IMR-90 (cell line): ENCODE measurements around the gene HIPK1. TPM values are rescaled to one million over a fixed set of nuclear protein-coding genes. Genes with fewer than 3 reads are reported as not detected.

Source experiments
- ATAC-seq: fragments of 200-7000 bp; cut with Tn5 transposase; 2 replicates; pipeline ENCODE4 v1.9.1; 2020; ENCODE audit warnings: low read depth, mild to moderate bottlenecking, moderate library complexity
- BruUV-seq: library from RNA; stranded (reverse); fragments of 400-500 nt; replicated peaks from 2 replicates; lab custom pipeline; 2021; lab: Mats Ljungman, UMichigan
- CTCF ChIA-PET: fragments of 300-600 bp; formaldehyde crosslinking; extraction: SDS; loops from one replicate; lab custom pipeline; 2021; ENCODE audit warnings: antibody characterized with exemption; lab: Yijun Ruan, JAX
- POLR2A ChIA-PET: fragments of 300-600 bp; sonication (Branson Sonifier 250); formaldehyde crosslinking; loops from one replicate; lab custom pipeline; 2022; ENCODE audit warnings: antibody characterized with exemption; ENCODE audit not compliant: unreplicated experiment; lab: Charles Lee
- DNase-seq: peaks from one replicate; pipeline ENCODE4 v3.0.0; 2013
- H2AFZ ChIP-seq: replicated peaks from 2 replicates; pipeline ENCODE3; 2013; ENCODE audit warnings: low read length, mild to moderate bottlenecking; ENCODE audit not compliant: poor library complexity
- H2AK5ac ChIP-seq: 2 replicates; pipeline ENCODE4 v1.6.1; 2013; ENCODE audit warnings: low read depth, low read length, inconsistent platforms
- H2AK9ac ChIP-seq: replicated peaks from 2 replicates; pipeline ENCODE3; 2013; ENCODE audit warnings: mild to moderate bottlenecking, low read depth, low read length, moderate library complexity; ENCODE audit not compliant: poor library complexity
- H2BK120ac ChIP-seq: 2 replicates; pipeline ENCODE4 v1.6.1; 2013; ENCODE audit warnings: low read depth, low read length, inconsistent platforms
- H2BK15ac ChIP-seq: 3 replicates; pipeline ENCODE4 v1.6.1; 2013; ENCODE audit warnings: low read depth, low read length, inconsistent platforms
- H2BK20ac ChIP-seq: 2 replicates; pipeline ENCODE4 v1.6.1; 2013; ENCODE audit warnings: low read depth, mild to moderate bottlenecking, inconsistent platforms, low read length, moderate library complexity
- H2BK5ac ChIP-seq: 2 replicates; pipeline ENCODE4 v1.6.1; 2013; ENCODE audit warnings: mild to moderate bottlenecking, low read depth, low read length, inconsistent platforms; ENCODE audit not compliant: poor library complexity, severe bottlenecking
- H3K14ac ChIP-seq: replicated peaks from 2 replicates; pipeline ENCODE4 v1.6.1; 2013; ENCODE audit warnings: low read depth, low read length, inconsistent platforms
- H3K18ac ChIP-seq: 2 replicates; pipeline ENCODE4 v1.6.1; 2013; ENCODE audit warnings: low read depth, low read length, control low read depth
- H3K23ac ChIP-seq: 2 replicates; pipeline ENCODE4 v1.6.1; 2013; ENCODE audit warnings: low read depth, low read length, inconsistent platforms
- H3K27ac ChIP-seq: 2 replicates; pipeline ENCODE4 v1.5.1; 2013; ENCODE audit warnings: mild to moderate bottlenecking, control low read depth, low read length; ENCODE audit not compliant: insufficient read depth
- H3K27me3 ChIP-seq: 2 replicates; pipeline ENCODE4 v1.6.1; 2013; ENCODE audit warnings: low read length; ENCODE audit not compliant: control insufficient read depth, insufficient read depth
- H3K36me3 ChIP-seq: 2 replicates; pipeline ENCODE4 v1.6.1; 2013; ENCODE audit warnings: low read length, mixed read lengths; ENCODE audit not compliant: control insufficient read depth, insufficient read depth
- H3K4ac ChIP-seq: 2 replicates; pipeline ENCODE4 v1.6.1; 2013; ENCODE audit warnings: low read depth, low read length, inconsistent platforms
- H3K4me1 ChIP-seq: 2 replicates; pipeline ENCODE4 v1.6.1; 2013; ENCODE audit warnings: low read length, mixed read lengths; ENCODE audit not compliant: control insufficient read depth, insufficient read depth
- H3K4me2 ChIP-seq: 2 replicates; pipeline ENCODE4 v1.6.1; 2013; ENCODE audit warnings: low read depth, mild to moderate bottlenecking, control low read depth, low read length, moderate library complexity
- H3K4me3 ChIP-seq: 2 replicates; pipeline ENCODE4 v1.5.1; 2013; ENCODE audit warnings: low read depth, mild to moderate bottlenecking, control low read depth, low read length, moderate library complexity; ENCODE audit not compliant: insufficient read depth
- H3K56ac ChIP-seq: 2 replicates; pipeline ENCODE4 v1.6.1; 2013; ENCODE audit warnings: low read length, inconsistent platforms; ENCODE audit not compliant: insufficient read depth; ENCODE audit errors: extremely low read depth
- H3K79me1 ChIP-seq, 2 experiments: 2 replicates each; pipeline ENCODE4 v1.6.1; 2013; ENCODE audit warnings: low read length in 2 of 2, inconsistent platforms in 1 of 2, low read depth in 1 of 2
- H3K9ac ChIP-seq: 2 replicates; pipeline ENCODE4 v1.6.1; 2013; ENCODE audit warnings: low read depth, low read length, control low read depth
- H3K9me1 ChIP-seq: 2 replicates; pipeline ENCODE4 v1.6.1; 2013; ENCODE audit warnings: low read length, inconsistent platforms; ENCODE audit not compliant: insufficient read depth
- H3K9me3 ChIP-seq: 2 replicates; pipeline ENCODE4 v1.6.1; 2013; ENCODE audit warnings: low read length; ENCODE audit not compliant: control insufficient read depth, insufficient read depth
- H4K20me1 ChIP-seq: 2 replicates; pipeline ENCODE4 v1.6.1; 2013; ENCODE audit warnings: low read length, inconsistent platforms; ENCODE audit not compliant: insufficient read depth
- H4K5ac ChIP-seq: 2 replicates; pipeline ENCODE4 v1.6.1; 2013; ENCODE audit warnings: mild to moderate bottlenecking, low read depth, low read length, control low read depth
- H4K8ac ChIP-seq, 2 experiments: 2 replicates each; pipeline ENCODE4 v1.6.1; 2013; ENCODE audit warnings: low read depth in 2 of 2, low read length in 2 of 2, control low read depth in 1 of 2, inconsistent platforms in 1 of 2
- H4K91ac ChIP-seq: 2 replicates; pipeline ENCODE4 v1.6.1; 2013; ENCODE audit warnings: low read depth, low read length, inconsistent platforms; ENCODE audit not compliant: insufficient read depth
- BHLHE40 ChIP-seq: fragments of 150-350 bp; IDR thresholded peaks from 2 replicates; pipeline ENCODE4 v1.6.1; 2016; ENCODE audit warnings: mild to moderate bottlenecking, low read depth, low read length
- CEBPB ChIP-seq: IDR thresholded peaks from 2 replicates; pipeline ENCODE4 v1.6.1; 2012; ENCODE audit warnings: low read depth, low read length, improper control_type of control experiment
- CHD1 ChIP-seq: IDR thresholded peaks from 2 replicates; pipeline ENCODE4 v1.6.1; 2012; ENCODE audit warnings: low read depth, low read length, improper control_type of control experiment
- CTCF ChIP-seq: conservative IDR thresholded peaks from 2 replicates; pipeline ENCODE4 v1.5.1; 2012; ENCODE audit warnings: mild to moderate bottlenecking, low read depth, low read length, improper control_type of control experiment
- ELK1 ChIP-seq: fragments of 150-350 bp; IDR thresholded peaks from 2 replicates; pipeline ENCODE4 v1.6.1; 2016; ENCODE audit warnings: low read depth, mild to moderate bottlenecking, low read length, moderate library complexity, borderline replicate concordance
- FOS ChIP-seq: fragments of 150-350 bp; IDR thresholded peaks from 2 replicates; pipeline ENCODE4 v1.6.1; 2016; ENCODE audit warnings: low read depth, low read length
- MAFK ChIP-seq: IDR thresholded peaks from 2 replicates; pipeline ENCODE4 v1.6.1; 2012; ENCODE audit warnings: low read depth, low read length, improper control_type of control experiment
- MAZ ChIP-seq: IDR thresholded peaks from 2 replicates; pipeline ENCODE4 v1.6.1; 2012; ENCODE audit warnings: low read depth, mild to moderate bottlenecking, low read length, improper control_type of control experiment, moderate library complexity, borderline replicate concordance
- MXI1 ChIP-seq: IDR thresholded peaks from 2 replicates; pipeline ENCODE4 v1.6.1; 2012; ENCODE audit warnings: low read depth, mild to moderate bottlenecking, low read length, moderate library complexity, borderline replicate concordance
- NFE2L2 ChIP-seq: fragments of 150-350 bp; IDR thresholded peaks from 2 replicates; pipeline ENCODE4 v1.6.1; 2016; ENCODE audit warnings: low read depth, mild to moderate bottlenecking, low read length
- POLR2A ChIP-seq: IDR thresholded peaks from 2 replicates; pipeline ENCODE4 v1.6.1; 2012; ENCODE audit warnings: mild to moderate bottlenecking, low read depth, low read length
- RAD21 ChIP-seq: IDR thresholded peaks from 2 replicates; pipeline ENCODE4 v1.6.1; 2012; ENCODE audit warnings: low read length, improper control_type of control experiment
- RCOR1 ChIP-seq: IDR thresholded peaks from 2 replicates; pipeline ENCODE4 v1.6.1; 2012; ENCODE audit warnings: mild to moderate bottlenecking, low read length, improper control_type of control experiment; ENCODE audit not compliant: insufficient replicate concordance
- RFX5 ChIP-seq: IDR thresholded peaks from 2 replicates; pipeline ENCODE4 v1.8.0; 2012; ENCODE audit warnings: low read depth, mild to moderate bottlenecking, low read length, moderate library complexity
- SMC3 ChIP-seq: fragments of 150-350 bp; IDR thresholded peaks from 2 replicates; pipeline ENCODE4 v1.6.1; 2016; ENCODE audit warnings: low read depth, mild to moderate bottlenecking, antibody characterized with exemption, low read length, moderate library complexity
- WGBS, 2 experiments: methylation state at CpG; one replicate each; pipeline versions ENCODE4 v1.1.5 to v1.1.7; 2013; ENCODE audit warnings: missing lambda C conversion rate in 2 of 2; ENCODE audit not compliant: insufficient read length in 1 of 2; ENCODE audit errors: extremely low coverage in 2 of 2; 5-methylcytosine and 5-hydroxymethylcytosine counted together
- dilution Hi-C: fragments of 300-500 bp; cut with HindIII; formaldehyde crosslinking; loops from one replicate; pipeline ENCODE4 v1.14.3; 2018; ENCODE audit warnings: low sequenced_read_pairs; ENCODE audit not compliant: unreplicated experiment
- in situ Hi-C: fragments of 300-500 bp; cut with MboI; formaldehyde crosslinking; loops from 3 replicates; pipeline ENCODE4 v1.14.3; 2019; ENCODE audit warnings: low sequenced_read_pairs, inconsistent platforms, mixed read lengths
- intact Hi-C: fragments of 100-400 bp; cut with micrococcal nuclease; formaldehyde crosslinking; loops from 2 replicates; pipeline ENCODE4 v1.10.0; 2022
- polyA plus RNA-seq, 3 experiments: library from polyadenylated mRNA; depleted of rRNA; stranded (reverse); fragments of >200 nt; gene quantifications; 2 replicates each; pipeline ENCODE4 v1.2.3, GENCODE V29; 2012; ENCODE audit warnings: low replicate concordance in 1 of 3
- total RNA-seq: library from RNA; depleted of rRNA; stranded (reverse); fragments of >200 nt; gene quantifications from 2 replicates; pipeline ENCODE4 v1.2.3, GENCODE V29; 2012
- TF ChIP-seq, protein P1 (sequence below): fragments of 150-350 bp; IDR thresholded peaks from 2 replicates; pipeline ENCODE4 v1.6.1; 2017; ENCODE audit warnings: mild to moderate bottlenecking, antibody characterized with exemption, low read length, low read depth

Gene HIPK1
- total and polyA plus RNA-seq, 2 of the 4 experiments (the other 2 are of a cell fraction) = 15.3 to 33.9 TPM

GRCh38 chr1:113945329-113945728 lies 16.2 kb downstream of the HIPK1 start:
- Histone ChIP-seq H4K8ac (no peak overlapping the region), H3K18ac (no peak overlapping the region), H3K36me3 (peaks cover 17% of the 10 kb centered on the region), H3K14ac (no peak overlapping the region), H4K5ac (no peak overlapping the region), H3K9ac (no peak overlapping the region), H3K4me3 (no peak overlapping the region), H3K9me1 (peaks cover 6% of the 10 kb centered on the region; the same call in 1 of the 2 replicates), H3K79me1 (peaks cover 35 to 53% of the 10 kb centered on the region in 2 experiments), H3K4me1 (peaks cover 7% of the 10 kb centered on the region), H2BK5ac (no peak overlapping the region), H3K9me3 (no peaks in the 10 kb centered on the region), H2BK15ac (no peak overlapping the region), H2BK120ac (no peak overlapping the region), H3K4me2 (no peak overlapping the region), H3K27me3 (no peaks in the 10 kb centered on the region), H3K4ac (no peak overlapping the region), H2AK9ac (no peak overlapping the region), H2BK20ac (no peak overlapping the region), H2AFZ (no peak overlapping the region), H3K27ac (no peak overlapping the region), H2AK5ac (no peak overlapping the region), H4K20me1 (peaks cover 16% of the 10 kb centered on the region; the same call in 1 of the 2 replicates), H4K91ac (no peak overlapping the region), H3K56ac (no peak overlapping the region), H3K23ac (no peak overlapping the region)
- TF ChIP-seq CEBPB (no peak), MAZ (no peak), MAFK (no peak), FOS (no peak), MXI1 (no peak), RCOR1 (no peak), SMC3 (no peak), CTCF (no peak), RAD21 (no peak), NFE2L2 (no peak), CHD1 (no peak), BHLHE40 (no peak), RFX5 (no peak), POLR2A (no peak), ELK1 (no peak)
- TF ChIP-seq, protein P1, sequence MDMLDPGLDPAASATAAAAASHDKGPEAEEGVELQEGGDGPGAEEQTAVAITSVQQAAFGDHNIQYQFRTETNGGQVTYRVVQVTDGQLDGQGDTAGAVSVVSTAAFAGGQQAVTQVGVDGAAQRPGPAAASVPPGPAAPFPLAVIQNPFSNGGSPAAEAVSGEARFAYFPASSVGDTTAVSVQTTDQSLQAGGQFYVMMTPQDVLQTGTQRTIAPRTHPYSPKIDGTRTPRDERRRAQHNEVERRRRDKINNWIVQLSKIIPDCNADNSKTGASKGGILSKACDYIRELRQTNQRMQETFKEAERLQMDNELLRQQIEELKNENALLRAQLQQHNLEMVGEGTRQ = no peak
- DNase-seq (no peak), ATAC-seq (no peak)
- in situ Hi-C loops = no loop called here
- ChIA-PET CTCF (no interaction called here), POLR2A (interaction anchor here (0.7 kb wide), 1 partner anchor 10 kb away, joined by 4 read pairs; no protein-coding TSS in a partner anchor)
- intact Hi-C loops = loop anchor here (5.0 kb wide), 1 partner anchor 108 kb away; no protein-coding TSS in a partner anchor
- dilution Hi-C loops = no loop called here
- no CpG with 5 or more reads among the region's 1 CpG for WGBS, 2 experiments
- no TSS peak for BruUV-seq
